Choroid plexus epithelial cell (primary cell): ENCODE results near the gene STPG3.
"Not testable (repeated sequence)": the region's sequence is repeated elsewhere in the genome, so short reads cannot be mapped to it uniquely, and the experiment has no call there.

ENCODE experiments used
- DNase-seq: peaks from one replicate; pipeline ENCODE4 v3.0.0-alpha.2; 2010; ENCODE audit warnings: low read depth
- H3K4me3 ChIP-seq: 2 replicates; pipeline ENCODE4 v1.5.1; 2011; ENCODE audit warnings: low read depth, mild to moderate bottlenecking, control low read depth, low read length, moderate library complexity
- TF ChIP-seq, protein P1 (sequence below): conservative IDR thresholded peaks from 2 replicates; pipeline ENCODE4 v1.5.1; 2011; ENCODE audit warnings: low read depth, mild to moderate bottlenecking, control low read depth, inconsistent platforms, low read length, moderate library complexity

The STPG3 gene

GRCh38 chr9:137240318-137240840 lies 10.7 kb upstream of the STPG3 start:
- TF ChIP-seq, protein P1, sequence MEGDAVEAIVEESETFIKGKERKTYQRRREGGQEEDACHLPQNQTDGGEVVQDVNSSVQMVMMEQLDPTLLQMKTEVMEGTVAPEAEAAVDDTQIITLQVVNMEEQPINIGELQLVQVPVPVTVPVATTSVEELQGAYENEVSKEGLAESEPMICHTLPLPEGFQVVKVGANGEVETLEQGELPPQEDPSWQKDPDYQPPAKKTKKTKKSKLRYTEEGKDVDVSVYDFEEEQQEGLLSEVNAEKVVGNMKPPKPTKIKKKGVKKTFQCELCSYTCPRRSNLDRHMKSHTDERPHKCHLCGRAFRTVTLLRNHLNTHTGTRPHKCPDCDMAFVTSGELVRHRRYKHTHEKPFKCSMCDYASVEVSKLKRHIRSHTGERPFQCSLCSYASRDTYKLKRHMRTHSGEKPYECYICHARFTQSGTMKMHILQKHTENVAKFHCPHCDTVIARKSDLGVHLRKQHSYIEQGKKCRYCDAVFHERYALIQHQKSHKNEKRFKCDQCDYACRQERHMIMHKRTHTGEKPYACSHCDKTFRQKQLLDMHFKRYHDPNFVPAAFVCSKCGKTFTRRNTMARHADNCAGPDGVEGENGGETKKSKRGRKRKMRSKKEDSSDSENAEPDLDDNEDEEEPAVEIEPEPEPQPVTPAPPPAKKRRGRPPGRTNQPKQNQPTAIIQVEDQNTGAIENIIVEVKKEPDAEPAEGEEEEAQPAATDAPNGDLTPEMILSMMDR = no peak
- H3K4me3 ChIP-seq = peak overlapping the region; percentile 72
- peak; percentile 82 for DNase-seq

DNA sequence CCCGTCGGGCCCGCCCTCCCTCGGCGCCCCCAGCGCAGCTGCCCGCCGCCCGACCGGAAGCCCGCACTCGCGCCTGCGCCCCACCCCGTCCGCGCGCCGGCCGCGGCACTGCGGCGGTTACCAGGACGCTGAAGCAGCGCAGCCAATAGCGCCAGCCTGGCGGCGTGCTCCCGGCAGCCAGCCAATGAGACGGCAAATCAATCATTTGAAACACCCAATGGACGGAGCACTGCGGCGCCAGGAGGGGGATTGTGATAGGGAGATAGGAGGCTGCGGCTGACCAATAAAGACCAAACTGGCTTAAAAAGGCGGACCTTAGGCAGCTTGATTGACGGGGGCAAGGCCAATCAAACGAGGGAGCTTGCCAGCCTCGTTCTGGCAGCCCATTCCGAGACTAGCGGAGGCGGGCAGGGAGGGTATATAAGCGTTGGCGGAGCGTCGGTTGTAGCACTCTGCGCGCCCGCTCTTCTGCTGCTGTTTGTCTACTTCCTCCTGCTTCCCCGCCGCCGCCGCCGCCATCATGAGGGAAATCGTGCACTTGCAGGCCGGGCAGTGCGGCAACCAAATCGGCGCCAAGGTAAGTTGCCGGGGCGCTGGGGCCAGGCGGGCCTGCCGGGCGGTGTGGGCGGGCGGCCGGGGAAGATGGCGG lies 10.1 kb upstream of the STPG3 start, which contains the start of gene TUBB4B:
TUBB4B (plus strand) TSS at position 447 of the 649 bp plus-strand sequence; CDS start at position 521, 74 bp downstream.
- peak within 1 kb of the TSS; percentile 85 for H3K4me3 ChIP-seq
- peak; percentile 100 for DNase-seq
- TF ChIP-seq, protein P1 = no peak

- TF ChIP-seq, protein P1 = no peak
- peak overlapping the region; percentile 85 for H3K4me3 ChIP-seq
- DNase-seq = no peak
These were observed 9.4 kb upstream of the STPG3 start for GRCh38 chr9:137241490-137242268.

DNA sequence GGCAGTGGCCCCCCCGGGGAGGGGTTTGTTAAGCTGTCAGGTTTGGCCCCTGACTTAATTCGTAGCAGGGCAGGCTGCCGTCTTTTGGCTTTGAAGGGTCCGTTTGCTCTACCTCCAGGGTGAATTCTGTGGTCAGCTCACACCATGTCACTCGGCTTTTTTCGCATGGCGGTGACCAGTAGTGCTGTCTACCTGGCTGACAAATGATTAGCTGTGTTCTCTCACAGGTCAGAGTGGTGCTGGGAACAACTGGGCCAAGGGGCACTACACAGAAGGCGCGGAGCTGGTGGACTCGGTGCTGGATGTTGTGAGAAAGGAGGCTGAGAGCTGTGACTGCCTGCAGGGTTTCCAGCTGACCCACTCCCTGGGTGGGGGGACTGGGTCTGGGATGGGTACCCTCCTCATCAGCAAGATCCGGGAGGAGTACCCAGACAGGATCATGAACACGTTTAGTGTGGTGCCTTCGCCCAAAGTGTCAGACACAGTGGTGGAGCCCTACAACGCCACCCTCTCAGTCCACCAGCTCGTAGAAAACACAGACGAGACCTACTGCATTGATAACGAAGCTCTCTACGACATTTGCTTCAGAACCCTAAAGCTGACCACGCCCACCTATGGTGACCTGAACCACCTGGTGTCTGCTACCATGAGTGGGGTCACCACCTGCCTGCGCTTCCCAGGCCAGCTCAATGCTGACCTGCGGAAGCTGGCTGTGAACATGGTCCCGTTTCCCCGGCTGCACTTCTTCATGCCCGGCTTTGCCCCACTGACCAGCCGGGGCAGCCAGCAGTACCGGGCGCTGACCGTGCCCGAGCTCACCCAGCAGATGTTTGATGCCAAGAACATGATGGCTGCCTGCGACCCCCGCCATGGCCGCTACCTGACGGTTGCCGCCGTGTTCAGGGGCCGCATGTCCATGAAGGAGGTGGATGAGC lies 8.6 kb upstream of the STPG3 start:
- TF ChIP-seq, protein P1 = no peak
- peak overlapping the region; percentile 85 for H3K4me3 ChIP-seq
- DNase-seq = no peak

GRCh38 chr9:137243266-137243625 lies 7.8 kb upstream of the STPG3 start:
- DNase-seq, H3K4me3 ChIP-seq: not testable (repeated sequence)

DNA sequence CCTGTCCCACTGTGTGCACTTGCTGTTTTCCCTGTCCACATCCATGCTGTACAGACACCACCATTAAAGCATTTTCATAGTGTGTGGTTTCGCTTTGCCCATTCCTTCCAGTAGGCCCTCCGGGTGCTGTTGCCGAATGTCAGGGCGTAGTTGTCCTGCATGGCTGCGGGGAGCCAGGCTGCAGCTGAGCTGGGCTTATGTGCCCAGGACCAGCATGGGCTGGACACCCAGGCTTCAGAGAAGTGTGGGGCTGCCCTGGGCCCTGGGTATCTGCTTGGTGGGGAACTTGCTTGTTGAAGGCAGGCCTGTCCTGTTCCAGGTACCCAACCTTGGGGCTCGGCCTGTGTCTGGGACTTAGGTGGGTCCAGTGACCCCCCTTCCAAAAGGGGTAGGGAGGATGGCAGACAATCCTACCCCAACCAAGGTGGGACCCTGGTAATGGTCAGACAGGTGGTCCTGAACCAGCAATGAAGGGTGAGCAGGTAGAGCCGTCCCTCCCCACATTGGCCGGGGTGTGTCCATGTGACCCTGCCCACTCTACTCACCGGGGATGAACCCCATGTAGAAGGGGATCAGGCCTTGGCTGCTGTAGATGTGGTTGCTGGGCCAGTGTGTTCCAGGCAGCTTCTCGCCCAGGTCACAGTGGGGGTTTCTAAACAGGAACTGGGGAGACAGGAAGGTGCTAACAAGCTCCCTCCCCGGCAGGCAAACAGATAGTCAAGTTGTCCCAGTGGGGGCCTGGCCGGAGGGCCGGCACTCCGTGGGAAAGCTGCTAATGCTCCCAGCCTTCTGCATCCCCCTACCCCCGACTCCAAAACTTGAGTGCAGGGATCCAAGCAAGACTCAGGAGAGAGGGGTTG lies 7.2 kb upstream of the STPG3 start:
- no peak for DNase-seq

More for the DNA sequence above, 7.2 kb upstream of the STPG3 start:
- TF ChIP-seq, protein P1 = peak; percentile 24
- no peak overlapping the region for H3K4me3 ChIP-seq
